COLO668 (cell line): ENCODE data around the gene WTAP.
"Not testable (repeated sequence)": the region's sequence is repeated elsewhere in the genome, so short reads cannot be mapped to it uniquely, and the experiment has no call there.

Source experiments
- DNase-seq: peaks from one replicate; lab custom pipeline; 2025; ENCODE audit not compliant: unreplicated experiment; lab: John Stamatoyannopoulos, UW

The WTAP gene

GRCh38 chr6:159727717-159728445 lies 575 bp downstream of the WTAP start:
- DNase-seq: peak; percentile 72

DNA sequence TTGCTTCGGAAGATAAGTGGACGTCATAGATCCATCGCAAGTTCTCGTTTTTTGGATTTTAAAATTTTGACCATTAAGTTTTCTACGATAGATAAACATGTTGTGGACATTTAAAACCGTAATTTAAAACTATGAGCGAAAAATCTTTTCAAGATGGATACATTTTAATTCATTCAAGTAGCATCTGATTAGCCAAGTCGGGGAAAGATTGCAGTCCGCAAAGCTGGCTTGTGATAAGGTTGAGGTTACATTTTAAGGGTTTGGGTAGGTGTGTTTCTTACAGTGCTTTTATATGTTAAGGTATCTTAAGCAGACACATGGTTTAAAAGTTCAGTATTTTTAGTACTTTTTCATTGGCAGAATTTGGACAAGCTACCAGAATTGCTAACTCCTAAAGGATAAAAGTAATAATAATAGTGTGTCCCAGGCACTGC lies 1.2 kb downstream of the WTAP start:
- no peak for DNase-seq

- peak; percentile 1 for DNase-seq
These were observed 2.5 kb downstream of the WTAP start for GRCh38 chr6:159729598-159730331.

DNA sequence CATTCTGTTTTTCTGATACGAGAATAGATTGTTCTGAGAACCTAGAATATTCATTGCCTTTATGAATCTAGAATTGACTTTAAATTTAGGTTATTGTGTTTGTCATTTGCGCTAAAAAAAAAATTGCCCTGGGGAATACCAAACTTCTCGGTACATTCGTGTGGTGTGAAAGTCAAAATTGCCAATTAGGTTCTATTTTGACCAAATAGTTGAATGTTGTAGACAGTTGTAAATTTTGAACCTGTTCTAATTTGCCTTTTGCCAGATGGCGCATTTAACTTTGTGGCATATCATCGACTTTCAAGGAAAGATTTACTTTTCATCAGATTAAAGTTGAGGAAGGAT lies 3.0 kb downstream of the WTAP start:
- DNase-seq: no peak

DNA sequence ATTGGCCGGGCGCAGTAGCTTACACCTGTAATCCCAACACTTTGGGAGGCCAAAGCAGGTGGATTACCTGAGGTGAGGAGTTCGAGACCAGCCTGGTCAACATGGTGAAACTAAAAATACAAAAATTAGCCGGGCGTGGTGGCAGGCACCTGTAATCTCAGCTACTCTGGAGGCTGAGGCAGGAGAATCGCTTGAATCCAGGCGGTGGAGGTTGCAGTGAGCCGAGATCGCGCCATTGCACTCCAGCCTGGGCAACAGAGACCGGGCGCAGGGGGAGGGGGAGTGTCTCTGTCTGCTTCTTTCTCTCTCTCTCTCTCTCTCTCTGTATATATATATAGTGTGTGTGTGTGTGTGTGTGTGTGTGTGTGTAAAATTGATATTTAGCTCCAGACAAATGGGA lies 5.2 kb downstream of the WTAP start:
- DNase-seq: not testable (repeated sequence)

GRCh38 chr6:159733395-159733794 lies 6.1 kb downstream of the WTAP start:
- not testable (repeated sequence) for DNase-seq

GRCh38 chr6:159736908-159737307 lies 9.6 kb downstream of the WTAP start:
- DNase-seq: no peak

- no peak for DNase-seq
These were observed 12.0 kb downstream of the WTAP start for GRCh38 chr6:159739341-159739740.

DNA sequence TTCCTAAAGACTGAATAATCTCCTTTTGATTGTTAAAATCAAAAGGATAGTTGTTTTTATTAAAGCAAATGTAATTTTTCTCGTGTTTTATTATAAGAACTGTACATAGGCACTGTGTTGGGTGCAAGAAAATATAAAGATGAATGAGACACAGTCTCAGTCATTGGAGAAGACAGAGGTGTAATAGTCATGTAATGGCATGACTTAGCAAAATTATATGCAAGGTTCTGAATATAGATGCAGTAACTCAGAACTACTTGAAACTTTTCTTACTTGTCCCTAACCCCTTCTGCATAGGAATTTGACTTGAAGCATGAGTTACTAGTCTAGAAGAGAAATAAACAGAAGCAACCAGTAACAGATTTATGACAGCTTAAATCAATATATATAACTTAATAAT lies 14.9 kb downstream of the WTAP start:
- DNase-seq: no peak

- no peak for DNase-seq
These were observed 17.8 kb downstream of the WTAP start for GRCh38 chr6:159745081-159745480.

DNA sequence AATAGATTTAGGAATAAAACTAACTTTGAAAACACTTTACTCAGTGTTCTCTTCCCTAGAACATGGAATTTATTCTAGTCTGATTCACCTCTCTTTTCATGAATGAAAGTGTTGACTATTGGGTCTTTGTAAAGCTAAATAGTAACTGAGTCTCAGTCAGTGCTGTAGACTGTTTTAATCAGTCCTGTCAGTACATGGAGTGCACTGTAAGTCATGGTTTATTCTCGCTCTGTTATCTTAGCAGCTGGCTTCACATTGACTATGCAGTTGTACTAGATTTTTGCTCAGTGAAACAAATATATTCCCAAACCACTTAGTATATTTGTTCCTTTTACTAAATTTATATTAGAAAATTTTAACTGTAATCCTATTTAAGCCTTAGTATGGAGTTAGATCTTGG lies 19.5 kb downstream of the WTAP start:
- DNase-seq: no peak

GRCh38 chr6:159748127-159748526 lies 20.8 kb downstream of the WTAP start:
- not testable (repeated sequence) for DNase-seq

DNA sequence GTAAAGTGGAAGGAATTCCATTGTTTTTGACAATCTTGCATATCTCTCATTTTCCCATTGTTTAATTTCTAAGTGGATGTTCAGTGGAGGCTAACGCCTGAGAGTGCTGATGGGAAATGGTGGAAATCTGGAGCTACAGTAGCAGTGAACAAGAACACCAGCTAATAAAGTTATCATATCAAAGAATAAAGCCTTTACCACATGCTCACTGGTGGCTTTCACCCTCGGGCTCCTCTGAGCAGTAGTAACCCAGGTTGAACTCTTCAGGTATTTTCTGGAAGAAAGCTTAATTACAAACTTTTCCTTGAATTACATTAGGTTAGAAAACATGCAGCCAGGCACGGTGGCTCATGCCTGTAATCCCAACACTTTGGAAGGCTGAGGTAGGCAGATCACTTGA lies 24.1 kb downstream of the WTAP start:
- DNase-seq: no peak

- DNase-seq: no peak
These were observed 26.0 kb downstream of the WTAP start for GRCh38 chr6:159753081-159753872.

DNA sequence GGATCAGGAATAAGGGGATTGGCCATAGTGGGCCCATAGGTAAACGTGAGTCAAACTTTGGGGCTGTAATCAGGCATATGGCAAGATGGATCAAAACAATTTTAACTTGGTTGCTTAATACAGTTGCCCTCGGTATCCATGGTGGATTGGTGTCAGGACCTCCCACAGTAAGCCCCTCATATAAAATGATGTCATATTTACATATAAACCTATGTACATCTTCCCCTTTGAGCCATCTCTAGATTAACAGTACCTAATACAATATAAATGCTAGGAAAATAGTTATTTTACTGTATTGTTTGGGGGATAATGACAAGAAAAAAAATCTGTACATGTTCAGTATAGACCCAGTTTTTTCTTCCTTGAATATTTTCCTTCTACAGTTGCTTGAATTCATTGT lies 27.1 kb downstream of the WTAP start:
- DNase-seq: no peak

DNA sequence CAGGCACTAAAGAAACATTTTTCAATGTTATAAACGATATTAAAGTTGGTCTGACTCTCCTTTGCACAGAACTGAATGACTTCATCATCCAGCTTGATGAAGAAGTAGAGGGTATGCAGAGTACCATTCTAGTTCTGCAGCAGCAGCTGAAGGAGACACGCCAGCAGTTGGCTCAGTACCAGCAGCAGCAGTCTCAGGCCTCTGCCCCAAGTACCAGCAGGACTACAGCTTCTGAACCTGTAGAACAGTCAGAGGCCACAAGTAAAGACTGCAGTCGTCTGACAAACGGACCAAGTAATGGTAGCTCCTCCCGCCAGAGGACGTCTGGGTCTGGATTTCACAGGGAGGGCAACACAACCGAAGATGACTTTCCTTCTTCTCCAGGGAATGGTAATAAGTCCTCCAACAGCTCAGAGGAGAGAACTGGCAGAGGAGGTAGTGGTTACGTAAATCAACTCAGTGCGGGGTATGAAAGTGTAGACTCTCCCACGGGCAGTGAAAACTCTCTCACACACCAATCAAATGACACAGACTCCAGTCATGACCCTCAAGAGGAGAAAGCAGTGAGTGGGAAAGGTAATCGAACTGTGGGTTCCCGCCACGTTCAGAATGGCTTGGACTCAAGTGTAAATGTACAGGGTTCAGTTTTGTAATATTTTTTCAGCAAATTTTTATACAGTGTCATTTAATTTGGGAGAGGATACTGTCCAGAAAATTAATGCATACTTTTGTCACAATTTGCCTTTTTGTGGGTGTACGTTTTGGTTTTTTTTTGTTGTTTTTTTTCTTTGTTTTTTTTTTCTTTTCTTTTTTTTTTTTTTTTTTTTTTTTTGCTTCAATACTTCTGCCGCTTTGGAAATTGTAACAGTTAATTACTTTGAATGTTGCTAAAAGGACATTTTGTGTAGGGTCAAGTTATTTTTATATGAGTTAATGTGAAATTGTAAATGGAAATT lies 27.9 kb downstream of the WTAP start:
- no peak for DNase-seq

- no peak for DNase-seq
These were observed 29.2 kb downstream of the WTAP start for GRCh38 chr6:159756508-159756907.

GRCh38 chr6:159758031-159759001 lies 31.0 kb downstream of the WTAP start:
- DNase-seq: no peak

- DNase-seq: no peak
These were observed 32.3 kb downstream of the WTAP start for GRCh38 chr6:159759645-159760044.
